NCI-H526 treated with DMSO at 0.1 percent for 48 hours (cell line): ENCODE results near the gene ISG20L2.
"Not testable (repeated sequence)": the region's sequence is repeated elsewhere in the genome, so short reads cannot be mapped to it uniquely, and the experiment has no call there.

Experiments
- DNase-seq: peaks from one replicate; lab custom pipeline; 2025; lab: John Stamatoyannopoulos, UW

ISG20L2 gene

DNA sequence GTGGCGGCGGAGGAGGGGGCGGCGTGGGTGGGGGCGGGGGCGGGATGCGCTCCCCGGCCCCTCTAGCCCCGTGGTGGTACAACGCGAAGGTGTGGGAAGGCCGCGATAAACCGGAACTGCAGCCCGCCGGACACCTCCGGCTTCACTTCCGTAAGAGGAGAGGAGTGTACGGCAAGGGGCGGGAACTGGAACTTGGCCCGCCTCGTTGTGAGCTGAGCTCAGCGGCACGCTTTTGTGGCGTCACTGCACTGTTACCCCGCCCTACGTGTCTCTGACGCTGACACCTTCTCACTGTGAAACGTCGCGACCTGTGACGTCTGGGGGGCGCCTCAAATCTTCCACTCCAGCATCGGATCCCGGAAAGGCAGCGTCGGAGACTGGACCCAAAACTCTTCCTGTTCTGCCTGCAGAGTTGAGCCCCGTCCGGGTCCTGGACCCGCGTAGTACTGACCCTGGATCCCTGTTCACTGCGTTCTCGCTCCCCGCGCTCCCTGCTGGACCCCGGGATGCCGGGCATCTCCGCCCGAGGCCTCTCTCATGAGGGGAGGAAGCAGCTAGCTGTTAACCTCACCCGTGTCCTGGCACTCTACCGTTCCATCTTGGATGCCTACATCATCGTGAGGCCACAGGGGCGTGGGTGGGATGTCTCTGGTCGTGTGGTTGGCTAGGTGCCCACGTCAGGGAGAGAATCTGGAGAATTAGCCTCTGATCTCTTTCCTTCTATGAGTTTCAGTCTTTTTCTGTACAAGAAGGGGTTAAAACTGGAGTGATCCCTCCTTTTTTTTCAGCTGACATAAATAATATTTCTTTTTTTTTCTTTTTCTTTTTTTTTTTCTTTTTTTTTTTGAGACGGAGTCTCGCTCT lies at the start of gene ISG20L2:
Gene ISG20L2, minus strand, starts transcription at position 168 of the 864 bp plus-strand sequence. CDS start 1,114 bp downstream, outside the sequence.
- DNase-seq, result peak; percentile 99

DNA sequence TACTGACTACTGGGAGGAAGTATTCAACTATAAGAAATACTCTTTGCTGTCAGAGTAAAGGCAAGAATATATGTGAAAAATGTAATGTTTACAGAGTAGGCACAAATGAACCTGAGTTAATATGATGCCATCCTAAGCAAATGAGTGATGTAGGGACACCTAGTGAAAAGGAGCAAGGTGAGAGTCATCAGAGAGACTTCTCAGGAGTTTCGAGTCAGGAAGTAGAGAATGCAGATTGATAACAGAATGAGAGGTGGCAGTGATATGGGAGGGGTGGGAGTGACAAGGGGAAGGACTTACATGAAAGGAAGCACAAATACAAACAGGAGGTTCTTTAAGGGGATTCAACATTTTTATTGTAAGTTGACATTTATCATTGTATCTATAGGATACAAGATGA lies 49.0 kb upstream of the ISG20L2 start:
- DNase-seq, result no peak

DNA sequence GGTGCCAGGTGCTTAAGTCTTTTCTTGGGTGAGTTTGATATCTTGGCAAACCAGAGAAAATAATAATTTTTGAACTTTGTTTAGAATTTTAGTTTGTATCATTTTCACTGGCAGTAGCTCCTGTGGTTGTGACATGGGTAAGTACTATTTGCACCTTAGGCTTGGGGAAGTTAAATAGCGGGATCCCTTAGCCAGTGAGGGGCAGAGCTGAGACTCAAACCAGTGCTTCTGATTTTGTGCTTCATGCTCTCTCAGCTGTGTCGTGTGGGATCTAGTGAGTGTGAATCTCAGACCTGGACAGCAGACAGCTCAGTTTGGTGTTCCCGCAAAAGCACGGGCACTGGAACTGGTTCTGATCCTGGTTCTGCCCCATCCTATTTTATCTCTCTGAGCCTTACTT lies 48.4 kb upstream of the ISG20L2 start:
- DNase-seq, result no peak

DNA sequence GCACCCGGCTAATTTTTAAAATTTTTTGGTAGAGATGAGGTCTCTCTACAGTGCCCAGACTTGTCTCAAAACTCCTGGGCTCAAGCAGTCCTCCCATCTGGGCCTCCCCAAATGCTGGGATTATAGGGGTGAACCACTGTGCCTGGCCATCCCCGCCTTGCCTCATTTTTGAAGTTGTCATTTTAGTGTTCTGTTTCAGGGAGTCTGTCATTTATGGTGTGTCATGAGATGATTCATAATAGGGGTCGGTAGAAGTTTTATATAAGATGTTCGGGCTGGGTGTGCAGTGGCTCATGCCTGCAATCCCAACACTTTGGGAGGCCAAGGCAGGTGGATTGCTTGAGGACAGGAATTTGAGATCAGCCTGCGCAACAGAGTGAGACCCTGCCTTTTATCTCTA lies 47.2 kb upstream of the ISG20L2 start:
- DNase-seq, result no peak

GRCh38 chr1:156773607-156774006 lies 45.0 kb upstream of the ISG20L2 start:
- DNase-seq, result no peak

DNA sequence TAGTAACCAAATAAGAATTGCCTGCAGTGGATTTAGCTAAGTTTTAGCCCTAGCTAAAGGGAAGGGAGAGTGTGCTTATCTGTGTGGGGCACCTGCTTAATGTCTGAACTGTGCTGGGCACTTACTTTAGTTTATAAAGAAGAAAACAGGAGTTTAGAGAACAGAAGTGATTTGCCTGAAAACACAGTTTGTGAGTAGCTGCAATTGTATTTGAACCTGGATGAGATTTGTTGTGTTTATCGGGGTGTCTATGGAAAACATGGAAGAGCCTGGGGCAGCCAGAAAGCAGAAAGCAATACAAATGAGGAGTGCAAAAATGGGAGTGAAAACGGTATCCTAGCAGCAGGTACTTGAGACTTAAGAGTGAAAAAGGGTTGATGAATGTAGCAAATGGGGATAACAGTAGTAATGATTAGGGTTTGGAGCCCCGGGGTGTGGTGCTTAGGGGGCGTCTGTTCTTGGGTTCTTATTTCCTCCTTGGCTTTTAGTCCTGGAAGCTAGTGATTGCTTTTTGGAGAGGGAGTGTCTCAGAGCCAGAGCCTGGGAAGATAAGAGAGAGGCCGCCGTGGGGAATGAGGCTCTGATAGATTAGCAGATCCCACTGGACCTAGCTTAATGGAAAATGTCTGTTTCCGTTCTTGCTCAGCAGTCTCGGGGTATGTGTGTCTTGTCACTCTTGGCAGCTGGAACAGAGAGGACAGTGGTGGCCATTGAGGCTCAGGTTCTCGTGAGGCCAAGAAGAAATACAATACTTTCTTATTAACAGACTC lies 44.3 kb upstream of the ISG20L2 start:
- DNase-seq, result no peak

GRCh38 chr1:156772222-156772621 lies 43.7 kb upstream of the ISG20L2 start:
- no peak for DNase-seq

- DNase-seq, result no peak
Measured at GRCh38 chr1:156768610-156769295, 40.2 kb upstream of the ISG20L2 start.

- DNase-seq, result no peak
Measured at GRCh38 chr1:156767879-156768604, 39.5 kb upstream of the ISG20L2 start.

DNA sequence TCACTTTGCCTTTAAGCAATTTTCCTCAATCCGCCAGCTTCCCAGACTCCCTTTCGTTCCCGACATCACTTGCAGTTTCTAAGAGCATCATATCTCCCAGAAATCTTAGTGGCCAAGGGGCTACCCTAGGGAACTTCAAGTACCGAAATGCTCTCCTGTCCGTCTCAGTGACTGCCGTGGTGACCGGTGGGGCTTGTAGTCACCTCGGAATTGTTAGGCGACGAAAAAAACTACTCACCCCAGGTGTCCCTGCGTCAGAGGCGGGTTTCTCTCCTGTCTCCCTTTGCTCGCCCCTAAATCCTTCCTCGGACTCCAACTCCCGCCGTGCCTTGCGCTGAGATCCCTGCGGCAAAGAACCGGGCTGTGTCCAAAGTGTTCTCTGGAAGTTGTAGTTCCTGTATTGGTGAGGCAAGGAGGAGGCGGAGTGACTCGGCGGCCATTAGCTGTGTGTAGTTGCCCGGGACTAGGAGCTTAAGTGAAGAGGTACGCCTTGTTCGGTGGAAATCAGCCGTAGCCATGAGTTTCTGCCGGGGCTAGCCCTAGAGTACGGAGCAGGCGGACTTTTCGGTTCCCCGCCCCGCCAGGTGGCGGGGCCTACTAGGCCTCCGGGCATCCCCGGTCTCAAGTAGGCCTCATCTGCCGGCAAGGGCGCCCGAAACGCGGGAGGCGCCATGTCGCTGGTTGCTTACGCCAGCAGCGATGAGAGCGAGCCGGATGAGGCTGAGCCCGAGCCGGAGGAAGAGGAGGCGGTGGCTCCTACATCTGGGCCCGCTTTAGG lies 38.7 kb upstream of the ISG20L2 start, which contains the start of gene PRCC:
Gene PRCC, plus strand, starts transcription at position 435 of the 778 bp plus-strand sequence. Its CDS starts 237 bp downstream, at position 672.
- peak; percentile 100 for DNase-seq

GRCh38 chr1:156766298-156767100 lies 37.9 kb upstream of the ISG20L2 start:
- no peak for DNase-seq

DNA sequence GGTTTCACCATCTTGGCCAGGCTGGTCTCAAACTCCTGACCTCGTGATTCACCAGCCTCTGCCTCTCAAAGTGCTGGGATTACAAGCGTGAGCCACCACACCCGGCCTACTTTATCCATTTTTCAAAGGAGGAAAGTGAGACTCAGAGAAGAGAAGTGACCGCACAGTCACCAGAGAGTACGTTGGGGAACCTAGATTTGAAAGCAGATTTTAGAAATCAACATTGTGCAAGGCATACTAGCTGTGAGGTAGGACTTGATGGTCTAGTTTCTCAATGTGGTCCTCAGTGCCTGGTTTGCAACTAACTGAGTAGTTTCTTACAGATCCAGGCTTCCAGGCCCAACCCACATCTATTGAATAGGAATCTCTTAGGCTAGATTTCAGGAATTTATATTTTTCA lies 37.1 kb upstream of the ISG20L2 start:
- no peak for DNase-seq

DNA sequence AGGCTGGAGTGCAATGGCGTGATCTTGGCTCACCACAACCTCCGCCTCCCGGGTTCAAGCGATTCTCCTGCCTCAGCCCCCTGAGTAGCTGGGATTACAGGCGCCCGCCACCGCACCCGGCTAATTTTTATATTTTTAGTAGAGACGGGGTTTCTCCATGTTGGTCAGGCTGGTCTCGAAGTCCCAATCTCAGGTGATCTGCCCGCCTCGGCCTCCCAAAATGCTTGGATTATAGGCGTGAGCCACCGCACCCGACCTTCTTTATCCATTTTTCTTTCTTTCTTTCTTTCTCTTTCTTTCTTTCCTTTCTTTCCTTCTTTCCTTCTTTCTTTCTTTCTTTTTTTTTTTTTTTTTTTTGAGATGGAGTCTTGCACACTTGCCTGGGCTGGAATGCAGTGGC lies 36.6 kb upstream of the ISG20L2 start:
- DNase-seq, result not testable (repeated sequence)

DNA sequence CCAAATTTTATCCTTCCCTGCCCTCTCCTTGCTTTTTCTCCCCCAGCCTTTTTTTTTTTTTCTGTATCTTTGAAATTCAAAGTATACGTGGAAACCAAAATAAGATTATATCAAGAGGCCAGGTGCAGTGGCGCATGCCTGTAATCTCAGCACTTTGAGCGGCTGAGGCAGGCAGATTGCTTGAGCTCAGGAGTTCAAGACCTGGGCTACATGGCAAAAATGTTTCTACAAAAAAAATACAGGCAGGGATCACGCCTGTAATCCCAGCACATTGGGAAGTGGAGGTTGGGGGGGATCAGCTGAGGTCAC lies 32.2 kb upstream of the ISG20L2 start:
- DNase-seq, result no peak

DNA sequence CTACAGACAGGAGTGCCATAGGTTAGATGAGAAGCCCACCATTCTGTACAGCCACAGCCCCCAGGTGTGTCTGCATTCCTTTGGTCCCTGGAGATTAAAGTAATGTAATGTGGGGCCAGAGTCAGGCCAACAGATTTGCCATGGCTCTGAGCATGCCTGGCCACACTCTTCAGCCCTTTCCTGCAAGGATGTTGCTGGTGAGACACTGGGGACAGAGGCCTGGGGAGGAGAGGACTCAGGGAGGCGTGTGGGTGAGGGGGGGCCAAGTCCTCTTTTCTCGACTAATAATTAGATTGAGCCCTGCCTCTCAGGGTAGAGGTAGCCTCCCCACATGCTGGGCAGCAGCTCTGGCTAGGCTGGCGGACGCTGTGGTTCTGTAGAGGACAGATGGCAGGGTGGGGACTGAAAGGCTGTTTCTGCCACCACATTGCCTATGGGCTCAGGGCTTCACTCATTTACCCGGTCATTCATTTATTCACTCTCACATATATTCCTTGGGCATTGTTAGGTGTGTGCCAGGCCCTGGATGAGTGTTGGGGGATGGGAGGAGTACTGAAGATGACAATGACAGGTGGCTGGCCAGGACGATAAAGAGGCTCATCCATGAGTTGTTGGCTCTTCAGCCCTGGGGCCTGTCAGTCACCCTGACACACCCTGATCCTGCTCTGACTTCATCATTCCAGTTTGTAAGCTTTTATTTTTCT lies 31.7 kb upstream of the ISG20L2 start:
- DNase-seq, result no peak

DNA sequence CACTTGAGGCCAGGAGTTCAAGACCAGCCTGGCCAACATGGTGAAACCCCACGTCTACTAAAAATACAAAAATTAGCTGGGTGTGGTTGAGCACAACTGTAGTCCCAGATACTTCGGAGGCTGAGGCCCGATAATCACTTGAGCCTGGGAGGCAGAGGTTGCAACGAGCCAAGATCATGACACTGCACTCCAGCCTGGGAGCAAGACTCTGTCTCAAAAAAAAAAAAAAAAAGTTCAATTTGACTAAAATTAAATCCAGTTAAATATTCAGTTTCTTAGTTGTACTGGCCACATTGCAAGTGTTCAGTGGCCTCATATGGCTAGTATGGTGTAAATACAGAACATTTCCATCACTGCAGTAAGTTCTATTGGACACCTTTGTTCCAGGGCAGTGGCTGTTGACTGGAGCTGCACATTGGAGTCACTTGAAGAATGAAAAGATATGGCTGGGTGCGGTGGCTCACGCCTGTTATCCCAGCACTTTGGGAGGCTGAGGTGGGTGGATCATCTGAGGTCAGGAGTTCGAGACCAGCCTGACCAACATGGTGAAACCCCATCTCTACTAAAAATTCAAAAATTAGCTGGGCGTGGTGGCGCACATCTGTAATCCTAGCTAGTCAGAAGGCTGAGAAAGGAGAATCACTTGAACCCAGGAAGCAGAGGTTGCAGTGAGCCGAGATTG lies 29.1 kb upstream of the ISG20L2 start:
- not testable (repeated sequence) for DNase-seq

- DNase-seq, result no peak
Measured at GRCh38 chr1:156756355-156756754, 27.8 kb upstream of the ISG20L2 start.

DNA sequence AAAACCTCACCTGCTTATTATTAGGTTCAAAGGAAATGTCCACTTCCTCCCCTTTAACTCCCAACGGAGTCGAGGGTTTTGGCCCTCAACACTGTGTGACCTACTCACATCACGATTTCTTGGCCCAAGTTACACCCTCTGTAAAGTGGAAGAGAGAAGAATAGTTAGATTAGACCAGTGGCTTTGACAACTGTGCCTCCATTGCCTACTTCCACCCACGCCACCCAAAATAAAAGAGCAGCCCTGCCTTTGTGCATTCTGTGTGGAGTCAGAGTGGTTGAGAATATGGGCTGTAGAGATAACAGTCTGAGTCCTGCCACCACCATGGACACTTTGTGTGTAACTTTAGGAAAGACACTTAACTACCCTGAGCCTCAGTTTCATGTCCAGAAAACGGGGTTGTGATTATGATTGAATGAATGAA lies 27.0 kb upstream of the ISG20L2 start:
- DNase-seq, result no peak

- peak; percentile 56 for DNase-seq
Measured at GRCh38 chr1:156754219-156754618, 25.7 kb upstream of the ISG20L2 start.
